Hematopoietic multipotent progenitor cell treated with erythropoietin and hydrocortisone succinate and interleukin-3 and kit ligand, for 15 days (in vitro differentiated cells): ENCODE measurements around the gene MED14.

Experiments used
- DNase-seq: peaks from one replicate; pipeline ENCODE4 v3.0.0-alpha.2; 2015; ENCODE audit warnings: low spot score

The MED14 gene

GRCh38 chrX:40663078-40663740, 72.1 kb downstream of the MED14 start:
- no peak for DNase-seq

- DNase-seq = no peak
These were observed 73.9 kb downstream of the MED14 start for GRCh38 chrX:40661489-40661888.

DNA sequence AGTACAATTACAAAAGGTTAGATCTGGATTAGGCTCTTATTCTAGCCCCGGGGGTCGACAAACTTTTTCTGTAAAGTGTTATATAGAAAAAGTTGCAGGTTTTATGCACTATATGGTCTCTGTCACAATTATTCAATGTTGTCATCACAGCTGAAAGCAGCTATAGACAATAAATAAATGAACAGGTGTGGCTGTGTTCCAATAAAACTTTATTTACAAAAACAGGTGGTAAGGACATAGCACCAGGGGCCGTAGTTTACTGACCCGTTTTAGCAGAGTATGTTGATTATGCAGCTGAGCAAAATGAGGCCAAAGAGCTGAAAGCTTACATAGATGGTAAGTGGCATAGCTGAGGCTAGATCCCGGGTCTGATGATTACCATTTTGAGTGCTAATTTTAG, 75.0 kb downstream of the MED14 start:
- no peak for DNase-seq

- no peak for DNase-seq
These were observed 81.8 kb downstream of the MED14 start for GRCh38 chrX:40653535-40653934.

DNA sequence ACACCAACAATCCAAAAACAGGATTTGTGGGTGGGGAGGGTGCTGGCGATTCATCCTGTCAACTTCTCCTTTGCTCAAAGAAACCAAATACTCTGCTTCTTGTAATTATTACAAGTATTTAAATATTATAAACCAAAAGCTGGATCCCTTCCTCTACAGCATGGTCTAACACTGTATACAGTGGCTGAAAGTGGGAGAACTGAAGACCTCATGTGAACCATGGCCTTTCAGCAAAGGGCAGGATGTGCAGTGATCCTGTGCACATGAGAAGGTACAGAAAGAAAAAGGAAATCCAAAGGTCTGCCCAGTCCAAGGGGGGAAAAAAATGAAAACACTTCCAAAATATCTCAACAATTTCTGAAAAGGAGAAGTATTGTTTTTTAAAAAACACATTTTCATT, 82.7 kb downstream of the MED14 start:
- DNase-seq = no peak

- DNase-seq = peak; percentile 75
These were observed 83.6 kb downstream of the MED14 start for GRCh38 chrX:40651620-40652223.

- DNase-seq = peak; percentile 91
These were observed 87.8 kb downstream of the MED14 start, which contains the start of gene CXorf38 for GRCh38 chrX:40647307-40648197. TSS of gene CXorf38 (minus strand) at chrX:40647561. CDS start at chrX:40647520, 41 bp downstream.

DNA sequence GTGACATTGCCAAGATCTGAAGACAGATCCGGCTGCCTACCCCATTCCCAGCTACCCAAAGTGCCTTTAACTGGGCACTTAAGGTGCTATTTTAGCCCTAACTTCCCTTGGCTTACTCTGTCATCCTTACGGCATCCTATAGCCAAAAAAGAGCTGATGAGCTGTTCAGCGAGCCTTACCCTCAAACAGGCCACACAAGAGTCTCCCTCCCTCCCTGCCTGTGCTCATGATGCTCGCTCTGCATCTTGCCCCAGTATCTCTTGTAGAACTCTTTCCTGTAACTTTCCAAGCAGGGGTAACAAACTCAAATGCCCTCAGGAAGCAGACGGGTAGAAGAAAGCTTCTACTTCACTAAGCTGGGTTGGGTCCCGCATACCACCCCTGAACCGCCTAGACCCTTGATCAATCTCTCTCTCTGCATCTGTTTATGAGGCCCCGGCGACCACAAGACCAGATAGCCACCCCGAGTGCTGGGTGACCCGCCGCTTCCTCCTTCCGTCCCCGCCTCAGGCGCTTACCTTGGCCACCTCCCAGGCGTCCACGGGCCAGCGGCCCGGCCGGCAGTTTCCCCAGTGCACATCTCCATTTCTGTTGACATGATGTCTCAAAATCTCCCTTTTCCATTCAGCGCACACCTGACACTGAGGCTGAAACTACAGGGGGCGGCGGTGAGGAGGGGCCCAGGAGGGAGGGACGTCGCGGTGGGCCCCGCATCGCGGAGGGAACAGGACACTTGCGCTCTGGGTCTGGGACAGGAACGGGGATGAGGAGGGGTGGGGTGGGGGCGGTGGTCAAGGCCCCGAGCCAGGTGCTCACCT, 88.6 kb downstream of the MED14 start:
- peak; percentile 17 for DNase-seq

DNA sequence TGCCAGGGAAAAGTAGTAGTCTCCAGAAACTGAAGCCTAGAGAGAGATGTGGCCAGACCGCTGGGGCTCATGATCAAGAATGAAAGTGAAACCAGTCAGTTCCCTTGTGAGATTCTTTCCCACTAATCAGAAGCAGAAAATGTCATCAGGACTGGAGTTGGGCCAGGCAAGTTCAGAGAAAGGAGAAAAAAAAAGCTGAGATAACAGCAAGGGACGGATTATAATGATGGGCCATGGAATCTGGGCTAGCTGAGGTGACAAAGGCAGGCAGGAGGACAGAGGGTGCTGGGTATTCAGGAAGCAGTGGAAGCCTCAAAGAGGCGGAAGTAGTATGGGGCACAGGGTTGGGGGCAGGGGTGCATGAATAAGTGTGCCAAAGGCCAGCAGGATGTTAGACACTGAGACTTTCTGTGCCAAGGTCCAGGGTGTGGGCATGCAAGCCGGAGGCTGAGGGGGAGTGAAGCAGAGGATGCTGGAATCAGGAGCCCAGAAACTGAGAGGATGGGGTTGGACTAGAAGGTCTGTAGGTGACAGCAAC, 90.5 kb downstream of the MED14 start:
- DNase-seq = peak; percentile 74

GRCh38 chrX:40644176-40644575, 91.2 kb downstream of the MED14 start:
- no peak for DNase-seq

GRCh38 chrX:40637687-40638086, 97.7 kb downstream of the MED14 start:
- DNase-seq = no peak

- DNase-seq = no peak
These were observed 103.1 kb downstream of the MED14 start for GRCh38 chrX:40632199-40632598.

DNA sequence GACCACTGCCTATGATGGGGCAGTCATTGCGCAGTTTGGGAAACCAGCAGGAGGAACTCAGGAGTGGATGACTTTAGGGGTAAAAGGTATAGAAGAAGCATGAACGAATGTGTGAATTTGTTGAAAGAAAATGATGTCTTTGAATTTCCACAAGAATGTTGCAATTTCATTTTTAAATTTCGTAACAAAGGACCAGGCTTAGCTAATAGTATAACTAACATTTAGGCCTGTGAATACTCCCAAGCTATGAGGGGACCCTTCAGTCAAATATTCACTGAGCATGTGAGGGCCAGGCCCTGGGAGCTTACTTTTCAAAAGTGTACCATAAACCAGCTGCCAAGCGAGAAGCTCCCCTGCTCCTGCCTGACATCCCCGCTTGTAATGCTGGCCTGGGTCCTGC, 106.8 kb downstream of the MED14 start:
- no peak for DNase-seq

DNA sequence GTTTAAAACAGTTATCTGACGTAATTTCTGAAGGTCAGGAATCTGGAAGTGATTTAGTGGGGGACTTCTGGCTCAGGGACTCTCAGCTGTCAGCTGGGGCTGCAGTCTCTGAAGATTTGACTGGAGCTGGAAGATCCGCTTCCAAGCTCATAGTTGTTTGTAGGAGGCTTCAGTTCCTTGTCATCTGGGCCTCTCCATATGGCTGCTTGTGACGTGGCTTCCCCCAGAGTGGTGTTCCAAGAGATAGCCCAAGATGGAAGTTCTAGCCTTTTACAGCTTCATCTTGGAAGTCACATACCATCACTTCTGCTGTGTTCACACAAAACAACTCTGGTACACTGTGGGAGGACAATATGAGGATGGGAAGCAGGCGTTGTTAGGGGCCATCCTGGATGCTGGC, 110.0 kb downstream of the MED14 start:
- DNase-seq = no peak

DNA sequence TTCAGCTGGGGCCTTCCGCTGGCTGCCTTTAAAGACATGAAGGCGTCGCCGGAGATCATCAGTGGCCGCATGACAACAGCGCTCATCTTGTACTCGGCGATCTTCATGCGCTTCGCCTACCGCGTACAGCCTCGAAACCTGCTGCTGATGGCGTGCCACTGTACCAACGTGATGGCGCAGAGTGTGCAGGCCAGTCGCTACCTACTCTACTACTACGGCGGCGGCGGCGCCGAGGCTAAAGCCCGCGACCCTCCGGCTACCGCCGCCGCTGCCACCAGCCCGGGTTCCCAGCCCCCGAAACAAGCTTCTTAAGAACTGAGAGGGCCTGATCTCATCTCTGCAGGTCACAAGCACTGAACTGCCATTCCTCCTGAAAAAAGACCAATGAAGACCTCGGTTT, 111.7 kb downstream of the MED14 start:
- DNase-seq = no peak

- no peak for DNase-seq
These were observed 112.2 kb downstream of the MED14 start, which contains the start of gene MPC1L for GRCh38 chrX:40623139-40623536. TSS of gene MPC1L (plus strand) at chrX:40623428. CDS start at chrX:40623566, 138 bp downstream.

GRCh38 chrX:40622479-40623138, 112.7 kb downstream of the MED14 start:
- no peak for DNase-seq

DNA sequence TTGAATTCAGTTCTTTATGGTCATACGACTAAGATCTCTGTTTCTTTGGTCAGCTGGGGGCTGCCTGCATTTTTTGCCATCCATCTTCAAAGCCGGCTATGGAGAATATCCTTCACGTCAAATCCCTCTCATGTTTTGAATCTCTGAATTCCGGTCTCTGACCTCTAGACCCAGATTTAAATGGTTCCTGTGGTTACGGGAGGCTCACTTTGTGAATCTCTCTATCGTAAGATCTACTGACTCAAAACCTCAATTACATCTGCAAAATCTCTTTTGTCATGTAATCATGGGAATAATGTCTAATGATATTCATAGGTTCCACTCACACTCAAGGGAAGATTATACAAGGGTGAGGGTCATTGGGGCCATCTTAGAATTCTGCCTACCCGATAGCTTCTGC, 117.8 kb downstream of the MED14 start:
- no peak for DNase-seq

DNA sequence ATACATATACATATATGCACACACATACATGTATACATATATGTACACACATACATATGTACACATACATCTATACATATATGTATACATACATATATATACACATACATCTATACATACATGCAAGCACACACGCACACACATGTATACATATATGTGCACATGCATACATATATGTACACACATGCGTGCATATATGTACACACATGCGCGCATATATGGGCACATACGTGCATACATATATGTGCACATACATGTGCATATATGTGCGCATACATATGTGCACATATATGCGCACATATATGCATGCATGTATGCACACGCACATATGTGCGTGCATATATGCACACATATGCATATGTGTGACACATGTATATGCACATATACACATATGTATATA, 119.4 kb downstream of the MED14 start:
- no peak for DNase-seq

DNA sequence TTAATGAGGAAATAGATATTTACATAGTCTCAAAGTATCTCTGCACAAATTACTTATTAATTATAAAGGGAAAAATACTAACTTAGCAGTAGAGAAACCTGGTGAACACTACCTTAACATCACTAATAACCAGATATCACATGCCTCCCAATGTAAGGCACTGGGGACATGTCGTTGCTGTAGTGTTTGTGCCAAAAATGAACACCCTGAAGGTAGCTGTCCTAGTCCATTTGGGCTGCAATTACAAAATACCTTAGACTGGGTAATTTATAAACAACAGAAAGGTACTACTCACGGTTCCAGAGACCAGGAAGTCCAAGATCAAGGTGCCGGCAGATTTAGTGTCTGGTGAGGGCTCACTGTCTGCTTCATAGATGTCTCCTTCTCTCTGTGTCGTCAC, 122.8 kb downstream of the MED14 start:
- DNase-seq = no peak

DNA sequence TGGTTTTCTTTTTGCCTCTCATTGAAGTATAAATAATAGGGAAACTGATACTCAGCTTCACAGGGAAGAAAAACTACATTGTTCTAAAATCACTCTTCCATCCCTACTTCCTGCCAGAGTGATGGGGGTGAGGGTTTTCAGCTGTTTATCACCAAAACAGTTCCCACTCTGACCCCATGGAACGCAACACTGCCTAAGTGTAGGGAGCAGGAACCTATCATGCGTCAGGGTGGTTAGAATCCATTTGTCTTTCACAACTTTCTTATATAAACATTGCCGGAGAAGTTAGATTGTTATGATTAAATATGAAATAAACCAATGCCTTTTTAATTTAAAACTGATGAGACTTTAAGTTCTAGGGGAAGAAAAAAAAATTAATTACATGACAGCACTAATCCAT, 128.0 kb downstream of the MED14 start:
- DNase-seq = no peak
